ENCODE data around the gene NDUFAF2. TPM values are rescaled to one million over a fixed set of nuclear protein-coding genes. Genes with fewer than 3 reads are reported as not detected.

Gene NDUFAF2
- total RNA-seq, 4 donors from 2014 or later: 5.4 to 56.1 (median 7.3) TPM

GRCh38 chr5:61048534-61048933 is 103.5 kb downstream of the NDUFAF2 start:
- no peak overlapping the region for H3K27ac ChIP-seq
- H3K4me1 ChIP-seq: peaks cover 0 to 14% (median 0%) of the 10 kb centered on the region in 4 donors
- no peaks in the 10 kb centered on the region for H3K9me3 ChIP-seq
- no peaks in the 10 kb centered on the region for H3K36me3 ChIP-seq
- no peaks in the 10 kb centered on the region for H3K27me3 ChIP-seq
- DNase-seq: no peak
- H3K4me3 ChIP-seq: no peak overlapping the region
- no peak for TF ChIP-seq POLR2A (IDR thresholded peaks at IDR 0.05)
- TF ChIP-seq CTCF (IDR thresholded peaks at IDR 0.05): no peak

DNA sequence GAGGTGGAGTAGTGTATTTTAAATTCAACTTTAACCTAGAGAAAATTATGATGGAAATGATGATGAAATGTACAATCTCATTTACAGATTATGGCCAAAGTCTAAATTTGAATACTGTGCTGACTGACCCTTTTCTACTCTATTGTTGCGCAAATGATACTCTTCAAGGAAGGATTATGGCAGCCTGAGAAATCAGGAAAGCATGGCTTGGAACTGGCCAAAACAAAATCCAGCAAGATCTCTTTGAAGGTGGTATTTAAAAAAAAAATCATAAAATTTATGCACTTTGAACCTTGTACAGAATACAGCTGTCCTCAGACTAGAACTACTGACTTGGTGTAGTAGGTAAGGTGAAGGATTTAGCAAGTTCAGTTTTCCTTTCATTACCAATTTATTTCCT is 105.3 kb downstream of the NDUFAF2 start:
- Histone ChIP-seq H3K9me3 (no peaks in the 10 kb centered on the region), H3K4me1 (peaks cover 0 to 14% (median 0%) of the 10 kb centered on the region in 4 donors), H3K27me3 (no peaks in the 10 kb centered on the region), H3K27ac (no peak overlapping the region), H3K36me3 (no peaks in the 10 kb centered on the region), H3K4me3 (no peak overlapping the region)
- no peak for TF ChIP-seq CTCF (IDR thresholded peaks at IDR 0.05)
- TF ChIP-seq POLR2A (IDR thresholded peaks at IDR 0.05): no peak
- no peak for DNase-seq

GRCh38 chr5:61051267-61051666 is 106.3 kb downstream of the NDUFAF2 start:
- TF ChIP-seq CTCF (IDR thresholded peaks at IDR 0.05) (no peak), POLR2A (IDR thresholded peaks at IDR 0.05) (no peak)
- no peaks in the 10 kb centered on the region for H3K36me3 ChIP-seq
- no peaks in the 10 kb centered on the region for H3K9me3 ChIP-seq
- no peaks in the 10 kb centered on the region for H3K27me3 ChIP-seq
- no peak for DNase-seq
- peaks cover 0 to 14% (median 0%) of the 10 kb centered on the region in 4 donors for H3K4me1 ChIP-seq
- H3K4me3 ChIP-seq: no peak overlapping the region
- H3K27ac ChIP-seq: no peak overlapping the region

DNA sequence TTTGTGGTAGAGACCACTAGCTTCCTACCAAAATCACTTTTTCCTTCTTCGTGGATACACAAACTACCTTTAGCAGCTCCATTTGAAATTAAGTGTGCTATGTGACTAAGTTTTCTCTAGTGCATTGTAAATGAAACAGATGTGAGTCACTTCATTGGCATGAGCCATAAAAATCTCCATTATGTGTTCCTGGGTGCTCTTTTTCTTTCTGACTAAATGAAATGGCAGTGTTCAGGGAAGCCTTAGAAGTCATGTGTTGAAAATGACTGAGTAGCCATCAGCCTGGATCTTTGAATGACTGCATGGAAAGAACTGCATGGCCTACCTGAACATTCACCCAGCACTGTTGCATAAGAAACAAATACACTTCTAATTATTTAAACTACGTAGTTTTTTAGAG is 107.9 kb downstream of the NDUFAF2 start:
- TF ChIP-seq CTCF (IDR thresholded peaks at IDR 0.05) (no peak), POLR2A (IDR thresholded peaks at IDR 0.05) (no peak)
- H3K4me1 ChIP-seq: peaks cover 0 to 14% (median 0%) of the 10 kb centered on the region in 4 donors
- no peaks in the 10 kb centered on the region for H3K27me3 ChIP-seq
- no peak overlapping the region for H3K4me3 ChIP-seq
- H3K36me3 ChIP-seq: no peaks in the 10 kb centered on the region
- peak overlapping the region in 1 of 4 donors; percentile 3 for H3K27ac ChIP-seq
- DNase-seq: no peak
- no peaks in the 10 kb centered on the region for H3K9me3 ChIP-seq

DNA sequence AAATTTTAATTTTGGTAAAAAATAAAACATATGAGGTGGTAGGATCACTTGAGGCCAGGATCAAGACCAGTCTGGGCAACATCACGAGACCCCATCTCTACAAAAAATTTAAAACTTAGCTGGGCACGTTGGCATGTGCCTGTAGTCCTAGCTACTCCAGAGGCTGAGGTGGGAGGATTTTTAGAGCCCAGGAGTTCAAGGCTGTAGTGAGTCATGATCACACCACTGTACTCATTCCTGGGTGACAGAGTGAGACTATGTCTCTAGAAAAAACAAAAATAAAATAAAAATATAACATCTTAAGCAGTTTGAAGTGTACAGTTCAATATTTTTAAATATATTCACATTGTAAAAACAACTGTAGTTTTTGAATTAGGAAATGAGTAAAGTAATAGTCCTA is 108.9 kb downstream of the NDUFAF2 start:
- no peaks in the 10 kb centered on the region for H3K36me3 ChIP-seq
- no peaks in the 10 kb centered on the region for H3K27me3 ChIP-seq
- TF ChIP-seq POLR2A (IDR thresholded peaks at IDR 0.05): no peak
- no peak for TF ChIP-seq CTCF (IDR thresholded peaks at IDR 0.05)
- peaks cover 0 to 14% (median 0%) of the 10 kb centered on the region in 4 donors for H3K4me1 ChIP-seq
- no peaks in the 10 kb centered on the region for H3K9me3 ChIP-seq
- H3K4me3 ChIP-seq: no peak overlapping the region
- no peak for DNase-seq
- no peak overlapping the region for H3K27ac ChIP-seq

DNA sequence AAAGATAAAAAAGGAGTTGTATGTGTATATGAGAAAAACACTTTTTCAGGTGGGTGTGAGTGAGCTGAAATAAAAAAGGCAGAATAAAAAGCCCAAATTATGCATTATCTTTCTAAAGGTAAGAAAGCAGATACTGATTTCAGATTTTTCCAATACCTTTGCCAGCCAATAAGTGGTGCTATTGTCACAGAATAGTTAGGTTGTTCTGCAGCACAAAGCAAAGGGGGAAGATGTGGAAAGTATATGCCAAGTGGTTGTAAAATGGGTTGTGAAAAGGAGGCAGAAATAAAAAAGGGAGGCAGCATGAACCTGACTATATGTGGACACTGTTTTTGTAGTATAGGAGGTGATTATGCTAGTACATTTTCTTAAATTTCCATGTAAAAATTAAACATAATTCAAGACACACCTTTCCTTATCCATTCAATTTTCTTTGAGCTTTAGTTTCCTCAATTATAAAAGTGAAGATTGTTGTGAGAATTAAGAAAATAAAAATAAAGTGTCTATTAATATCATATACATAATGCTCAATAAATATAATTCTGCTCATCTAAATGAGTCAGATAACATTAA is 110.5 kb downstream of the NDUFAF2 start:
- TF ChIP-seq POLR2A (IDR thresholded peaks at IDR 0.05) (no peak), CTCF (IDR thresholded peaks at IDR 0.05) (peak in 4 of 6 experiments; percentile 41 to 86 (median 84))
- H3K9me3 ChIP-seq: no peaks in the 10 kb centered on the region
- DNase-seq: no peak

More for the DNA sequence above, 110.5 kb downstream of the NDUFAF2 start:
- H3K4me3 ChIP-seq: no peak overlapping the region
- no peak overlapping the region for H3K27ac ChIP-seq
- H3K4me1 ChIP-seq: peaks cover 0 to 11% (median 0%) of the 10 kb centered on the region in 4 donors
- no peaks in the 10 kb centered on the region for H3K27me3 ChIP-seq
- H3K36me3 ChIP-seq: no peaks in the 10 kb centered on the region

Measured in Peyer's patch (tissue), 4 donors.